GM18873 (cell line): ENCODE results near the gene PCYOX1L.

ENCODE experiments used
- ATAC-seq: cut with Tn5 transposase; IDR thresholded peaks from one replicate; pipeline ENCODE4 v1.9.1; 2021; ENCODE audit warnings: mild to moderate bottlenecking, moderate library complexity, moderate number of reproducible peaks; ENCODE audit not compliant: unreplicated experiment, low FRiP score

PCYOX1L gene

DNA sequence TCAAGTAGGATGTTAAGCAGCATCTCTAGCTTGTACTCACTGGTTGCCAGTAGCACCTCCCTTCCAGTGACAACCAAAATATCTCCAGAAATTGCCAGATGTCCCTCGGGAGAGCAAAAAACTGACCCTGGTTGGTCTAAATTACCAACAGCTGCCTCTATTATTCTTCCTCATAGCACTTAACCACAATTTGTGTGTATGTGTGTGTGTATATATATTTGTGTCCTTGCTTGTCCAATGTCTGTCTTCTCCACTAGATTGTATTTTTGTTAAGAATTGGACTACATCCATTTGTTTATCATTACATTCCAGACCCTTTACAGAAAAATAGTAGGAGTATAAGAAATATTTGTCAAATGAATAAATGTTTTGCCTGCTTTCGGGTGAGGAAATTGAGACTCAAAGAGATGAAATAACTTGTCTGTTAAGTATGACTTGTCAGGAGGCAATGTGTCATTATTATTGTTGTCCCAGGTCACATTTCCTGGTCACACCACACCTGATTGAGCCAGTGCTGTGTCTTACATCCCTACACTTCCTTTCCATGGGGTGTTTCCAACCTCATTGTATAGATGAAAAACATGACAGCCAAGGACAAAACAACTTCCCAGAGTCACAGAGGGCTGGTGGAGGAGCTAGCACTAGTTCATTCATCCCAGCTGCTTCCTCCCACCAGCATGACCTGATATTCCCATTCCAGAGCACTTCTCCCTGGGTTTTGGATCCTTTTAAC lies 24.0 kb upstream of the PCYOX1L start:
- ATAC-seq, result no peak

DNA sequence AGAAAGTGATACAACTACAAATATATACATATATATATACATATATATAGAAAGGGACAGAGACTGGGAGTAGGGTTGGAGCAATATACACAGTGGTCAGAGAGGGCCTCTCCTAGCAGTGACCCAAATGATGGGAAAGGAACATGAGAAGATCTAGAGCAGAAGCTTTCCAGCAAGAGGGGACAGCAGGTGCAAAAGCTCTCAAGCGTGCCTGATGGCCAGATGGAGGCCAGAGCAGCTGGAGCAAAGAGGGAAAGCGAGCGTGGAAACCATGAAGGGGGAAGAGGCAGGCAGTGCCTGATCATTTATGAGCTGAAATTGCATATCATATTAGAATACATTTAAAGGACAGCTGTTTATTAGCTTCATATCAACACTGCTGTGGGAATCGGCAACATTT lies 20.1 kb upstream of the PCYOX1L start:
- no peak for ATAC-seq

DNA sequence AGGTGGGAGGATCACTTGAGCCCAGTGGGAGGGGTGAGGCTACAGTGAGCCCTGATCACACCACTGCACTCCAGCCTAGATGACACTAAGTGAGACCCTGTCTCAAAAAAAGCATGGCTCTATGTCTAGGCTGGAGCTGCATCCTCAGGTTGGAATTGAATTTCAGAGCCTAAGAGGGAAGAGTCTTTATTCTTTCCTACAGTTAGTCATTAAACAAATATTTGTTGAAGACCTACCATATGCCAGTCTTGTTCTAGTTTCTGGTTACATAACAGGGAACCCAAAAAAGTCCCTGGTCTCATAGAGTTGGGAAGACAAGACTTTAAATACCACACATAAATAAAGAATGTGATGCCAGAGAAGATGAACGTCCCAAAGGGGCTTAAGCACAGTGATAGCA lies 19.5 kb upstream of the PCYOX1L start:
- ATAC-seq, result no peak

DNA sequence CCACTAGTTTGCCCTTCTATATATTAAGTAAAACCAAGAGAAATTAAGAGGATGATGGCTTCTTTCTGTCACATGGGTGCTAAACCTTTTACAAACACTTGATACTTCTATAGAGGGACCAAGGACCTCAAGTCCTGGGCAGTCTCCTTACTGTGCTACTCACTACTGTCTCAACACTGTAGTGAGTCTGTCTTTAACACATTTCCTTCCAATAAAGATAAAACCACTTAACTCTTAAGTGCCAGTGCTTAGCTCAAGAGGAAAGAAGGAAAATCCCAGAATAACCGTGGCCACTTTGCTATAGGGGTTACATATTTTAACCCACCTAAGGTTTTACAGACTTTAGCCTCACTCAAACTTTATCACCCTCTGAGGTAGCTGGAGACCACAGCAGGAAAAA lies 16.9 kb upstream of the PCYOX1L start:
- no peak for ATAC-seq

DNA sequence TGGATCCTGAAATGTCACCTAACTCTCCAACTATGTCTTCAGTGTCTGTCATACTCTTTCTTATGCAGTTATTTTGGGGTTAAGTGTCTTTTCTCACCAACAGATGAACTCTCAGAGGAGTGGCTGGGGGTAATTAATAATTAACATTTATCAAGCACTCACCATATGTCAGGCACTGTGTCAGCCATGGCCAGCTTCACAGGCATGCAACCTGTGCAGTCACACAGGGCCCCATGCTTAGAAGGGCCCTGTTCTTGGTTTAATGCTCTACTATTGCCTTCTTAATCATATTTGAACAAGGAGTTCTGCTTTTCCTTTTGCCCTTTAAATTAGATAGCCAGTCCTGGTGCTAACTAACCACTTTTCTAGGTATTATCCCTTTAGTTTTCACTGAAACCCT lies 16.0 kb upstream of the PCYOX1L start:
- no peak for ATAC-seq

DNA sequence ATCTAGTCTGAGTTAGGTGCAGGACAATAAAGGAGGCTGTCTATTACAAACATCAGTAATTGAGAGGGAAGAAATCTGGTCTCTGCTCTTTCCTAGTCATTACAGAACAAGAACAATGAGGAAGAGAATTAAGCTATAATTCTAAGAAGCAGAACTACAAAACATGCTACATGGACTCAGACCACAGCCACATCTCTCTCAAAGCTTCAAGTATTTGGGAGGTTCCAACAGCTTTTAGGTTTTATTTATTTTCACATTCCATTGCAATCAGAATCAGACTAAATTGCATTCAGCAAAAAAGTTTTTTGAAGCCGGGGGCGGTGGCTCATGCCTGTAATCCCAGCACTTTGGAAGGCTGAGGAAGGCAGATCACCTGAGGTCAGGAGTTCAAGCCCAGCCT lies 13.7 kb upstream of the PCYOX1L start:
- ATAC-seq, result no peak

DNA sequence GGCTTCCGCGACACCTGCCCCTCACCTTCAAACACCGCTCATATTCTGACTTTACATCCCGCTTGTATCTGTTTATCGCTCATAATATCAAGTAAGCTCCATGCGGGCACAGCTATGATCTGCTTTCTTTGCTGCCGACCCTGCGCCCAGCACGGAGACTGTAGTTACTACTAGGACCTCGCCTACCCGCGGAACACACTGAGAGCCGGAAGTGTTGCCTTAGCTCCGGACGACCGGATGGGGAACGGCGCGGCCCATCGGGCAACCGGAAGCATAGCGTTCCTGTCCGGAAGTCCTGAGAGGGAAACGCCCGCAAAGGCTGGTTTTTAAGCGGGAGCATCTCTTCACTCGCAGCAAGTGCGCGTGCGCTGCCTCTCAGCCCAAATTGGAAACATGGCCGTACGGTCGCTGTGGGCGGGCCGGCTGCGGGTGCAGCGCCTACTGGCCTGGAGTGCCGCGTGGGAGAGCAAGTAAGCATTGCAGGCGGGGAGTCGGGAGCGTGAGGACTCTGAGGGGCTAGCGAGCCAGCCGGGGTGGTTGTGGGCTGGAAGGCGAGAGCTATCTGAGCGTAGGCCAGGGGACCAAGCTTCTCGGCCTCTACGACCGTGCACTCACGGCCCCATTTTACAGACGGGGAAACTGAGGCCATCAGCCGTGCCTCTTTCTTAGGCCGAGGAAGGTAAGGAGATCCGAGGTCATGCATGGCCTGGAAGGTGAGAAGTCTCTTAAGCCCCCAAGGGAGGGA lies 12.5 kb upstream of the PCYOX1L start, which contains the start of gene GRPEL2:
GRPEL2 (plus strand) TSS at position 353 of the 745 bp plus-strand sequence; CDS start at position 394, 41 bp downstream.
- ATAC-seq, result peak; percentile 93

DNA sequence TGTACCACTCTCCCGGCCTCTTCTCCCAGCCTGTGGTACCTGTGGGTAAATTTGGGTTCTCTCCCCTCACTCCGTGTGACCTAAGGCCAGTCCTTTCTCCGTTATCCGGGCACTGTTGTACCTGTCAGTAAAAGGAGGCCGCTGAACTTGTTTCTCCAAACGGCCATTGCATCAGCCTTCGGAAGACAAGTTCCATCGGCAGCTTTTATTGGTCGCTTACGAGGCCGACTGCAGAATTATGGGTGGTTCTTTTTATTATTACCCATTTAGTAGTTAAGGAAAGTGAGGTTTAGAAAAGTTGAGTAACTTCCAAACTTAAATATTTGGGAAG lies 12.0 kb upstream of the PCYOX1L start:
- no peak for ATAC-seq

DNA sequence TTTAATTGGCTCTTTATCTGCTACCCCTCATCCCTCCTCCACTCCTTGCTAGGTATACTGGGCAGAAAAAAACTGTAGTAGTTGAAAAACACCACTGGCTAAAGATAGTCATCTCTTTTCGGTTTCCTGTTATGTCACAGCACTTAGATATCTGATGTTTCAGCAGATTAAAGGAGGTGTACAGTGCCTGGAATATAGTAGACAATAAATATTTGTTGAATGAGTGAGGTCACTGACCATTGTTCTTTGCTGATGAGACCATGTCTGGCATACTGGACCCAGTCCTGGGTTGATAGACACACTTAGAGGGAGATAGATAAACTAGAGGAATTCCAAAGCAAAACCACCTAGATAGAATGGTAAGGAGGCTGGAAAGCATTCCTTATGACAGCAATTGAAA lies 9.3 kb upstream of the PCYOX1L start:
- no peak for ATAC-seq

DNA sequence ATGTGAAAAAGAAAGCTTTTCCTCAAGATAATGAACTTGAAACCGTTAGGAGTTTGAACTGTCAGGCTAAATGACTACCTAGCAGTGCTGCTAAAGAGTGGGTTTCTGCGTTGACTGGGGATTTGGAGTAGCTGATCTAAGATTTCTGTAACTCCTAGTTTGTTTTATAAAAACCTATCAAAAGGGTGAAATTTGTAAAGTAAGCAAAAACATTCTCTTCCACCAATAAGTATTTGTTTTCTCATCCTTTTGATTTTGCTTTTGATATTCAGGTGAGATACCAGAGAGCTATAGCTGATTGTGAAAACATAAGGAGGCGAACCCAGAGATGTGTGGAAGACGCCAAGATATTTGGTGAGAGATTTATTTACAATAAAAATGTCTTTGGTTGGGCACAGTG lies 8.5 kb upstream of the PCYOX1L start:
- no peak for ATAC-seq

DNA sequence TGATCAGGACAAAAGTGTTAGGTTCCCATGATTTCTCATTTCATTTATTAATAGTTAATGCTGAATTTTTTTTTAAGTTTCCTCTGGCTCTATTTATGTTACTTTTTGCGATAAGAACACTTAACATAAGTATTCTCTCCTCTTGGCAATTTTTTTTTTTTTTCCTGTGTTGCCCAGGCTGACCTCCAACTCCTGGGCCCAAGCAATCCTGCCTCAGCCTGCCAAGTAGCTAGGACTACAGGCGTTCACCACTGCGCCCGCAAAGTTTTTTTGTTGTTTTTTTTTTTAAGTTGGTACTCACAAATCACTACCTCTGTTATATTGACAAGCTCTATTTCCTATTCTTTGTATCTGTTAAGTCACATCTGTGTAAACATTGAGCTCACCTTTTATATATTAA lies 5.7 kb upstream of the PCYOX1L start:
- no peak for ATAC-seq

DNA sequence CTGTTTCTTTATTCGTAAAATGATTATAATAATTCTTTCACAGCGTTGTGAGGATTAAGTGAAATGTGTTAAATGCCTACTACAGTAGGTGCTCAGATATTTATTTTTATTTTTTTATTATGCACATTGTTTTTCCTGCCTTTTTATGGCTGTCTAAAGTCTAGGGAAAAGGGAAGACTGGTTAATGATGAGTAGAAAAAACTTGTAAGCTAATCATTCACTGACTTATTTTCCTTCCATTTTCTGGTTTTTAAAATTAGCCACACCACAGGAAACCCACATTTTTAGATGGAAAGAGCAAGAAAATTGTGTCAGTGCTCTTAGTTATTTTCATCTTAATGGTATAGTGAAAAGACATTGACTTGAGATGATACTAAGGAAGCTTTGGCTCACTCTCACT lies 3.9 kb upstream of the PCYOX1L start:
- no peak for ATAC-seq

DNA sequence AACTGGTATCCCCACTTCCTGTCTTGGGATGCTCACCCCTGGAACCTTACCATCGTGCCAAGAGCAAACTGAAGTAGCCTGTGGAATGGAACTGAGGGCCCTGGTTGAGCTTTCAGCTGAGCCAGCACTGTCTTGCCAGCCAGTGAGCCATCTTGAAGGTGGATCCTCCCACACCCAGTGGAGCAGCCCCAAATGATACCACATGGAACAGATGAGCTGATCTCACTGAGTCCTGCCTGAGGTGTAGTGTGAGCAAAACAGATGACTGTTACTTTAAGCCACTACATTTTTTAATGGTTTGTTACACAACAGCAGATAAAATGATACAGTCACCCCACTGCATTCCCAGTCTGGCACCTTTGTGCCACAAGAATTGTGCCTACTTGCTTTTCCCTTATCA lies 2.2 kb upstream of the PCYOX1L start:
- no peak for ATAC-seq

DNA sequence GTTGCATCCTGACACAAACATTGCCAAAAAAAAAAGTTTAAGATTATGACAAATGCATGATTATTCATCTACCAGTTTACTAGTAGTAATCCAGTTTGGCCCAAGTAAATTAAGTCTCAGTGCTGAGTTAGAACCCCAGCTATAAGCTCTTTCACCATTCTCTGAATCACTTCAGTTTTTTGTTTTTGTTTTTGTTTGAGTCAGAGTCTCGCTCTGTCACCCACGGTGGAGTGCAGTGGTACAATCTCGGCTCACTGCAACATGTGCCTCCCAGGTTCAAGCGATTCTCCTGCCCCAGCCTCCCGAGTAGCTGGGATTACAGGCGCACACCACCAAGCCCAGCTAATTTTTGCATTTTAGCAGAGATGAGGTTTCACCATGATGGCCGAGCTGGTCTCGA lies 1.5 kb upstream of the PCYOX1L start:
- no peak for ATAC-seq

DNA sequence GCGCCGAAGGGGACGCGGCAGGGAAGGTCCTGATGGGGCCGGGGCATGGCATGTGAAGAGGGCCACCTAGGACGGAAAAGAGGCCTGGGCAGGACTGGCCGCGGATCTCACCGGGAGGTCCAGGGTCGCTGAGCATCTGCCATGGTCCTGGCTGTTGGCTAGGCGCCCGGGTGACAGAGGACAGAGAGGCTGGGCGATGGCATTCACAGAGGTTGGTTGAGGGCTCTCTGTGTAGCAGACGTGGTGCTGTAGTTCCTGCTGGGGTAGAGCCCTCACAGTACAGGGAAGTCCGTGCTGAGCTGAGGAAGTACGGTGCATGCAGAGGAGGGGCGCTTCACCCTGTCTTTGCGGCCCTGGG lies 427 bp downstream of the PCYOX1L start:
- ATAC-seq, result peak; percentile 2

DNA sequence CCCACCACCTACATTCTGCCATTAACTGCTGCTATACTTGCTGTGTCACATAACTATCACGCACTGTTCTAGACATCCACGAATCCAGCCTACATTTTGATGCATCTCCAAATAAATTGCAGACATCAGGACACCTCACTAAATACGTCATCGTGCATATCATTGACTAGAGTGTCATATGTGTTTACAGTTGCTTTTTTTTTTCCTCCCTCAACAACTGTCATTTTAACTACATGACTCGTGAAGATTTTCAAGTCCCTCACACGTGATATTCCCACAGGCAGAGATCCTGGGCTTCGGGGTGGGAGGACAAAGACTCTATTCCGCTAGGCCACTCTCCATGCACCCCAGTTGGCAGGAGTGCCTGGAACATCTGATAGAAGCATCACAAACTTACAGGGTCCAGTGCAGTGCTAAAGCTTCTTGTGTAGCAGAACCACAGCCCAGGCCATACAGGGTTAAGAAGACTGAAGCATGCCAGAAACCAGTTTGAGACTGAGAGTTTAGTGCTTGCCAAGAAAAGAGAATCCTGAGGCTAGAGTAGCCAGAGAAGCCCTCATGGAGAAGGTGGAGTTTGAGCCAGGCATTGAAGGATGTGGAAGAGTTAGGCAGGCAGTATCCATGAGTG lies 1.1 kb downstream of the PCYOX1L start:
- no peak for ATAC-seq

DNA sequence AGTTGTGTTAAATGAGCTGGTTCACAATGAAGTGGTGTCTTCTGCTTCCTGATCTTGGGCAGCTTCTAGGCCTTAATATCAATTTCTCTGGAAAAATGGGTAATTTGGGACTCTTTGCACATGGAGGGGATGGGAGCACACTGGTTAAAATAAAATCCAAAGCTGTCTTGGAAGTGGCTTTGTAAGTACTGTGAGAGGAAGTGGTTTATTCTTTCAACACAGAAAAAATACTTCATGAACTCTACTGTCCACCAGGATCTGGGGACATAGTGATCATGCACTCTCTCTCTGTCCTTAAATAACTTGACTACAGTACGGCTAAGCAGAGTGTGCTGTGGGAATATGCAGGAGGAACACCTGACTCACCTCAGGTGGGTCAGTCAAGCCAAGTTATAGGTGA lies 2.4 kb downstream of the PCYOX1L start:
- ATAC-seq, result no peak

DNA sequence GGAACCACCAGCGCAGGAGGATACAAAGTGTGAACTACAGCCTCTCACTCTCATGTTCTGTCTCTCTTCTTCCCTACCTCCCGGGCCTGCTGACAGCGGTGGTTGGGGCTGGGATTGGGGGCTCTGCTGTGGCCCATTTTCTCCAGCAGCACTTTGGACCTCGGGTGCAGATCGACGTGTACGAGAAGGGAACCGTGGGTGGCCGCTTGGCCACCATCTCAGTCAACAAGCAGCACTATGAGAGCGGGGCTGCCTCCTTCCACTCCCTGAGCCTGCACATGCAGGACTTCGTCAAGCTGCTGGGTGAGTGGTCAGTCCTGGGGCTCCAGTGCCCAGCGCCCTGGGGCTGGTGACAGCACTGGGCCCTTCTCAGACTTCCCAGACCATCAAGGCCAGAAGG lies 4.7 kb downstream of the PCYOX1L start:
- ATAC-seq, result no peak

DNA sequence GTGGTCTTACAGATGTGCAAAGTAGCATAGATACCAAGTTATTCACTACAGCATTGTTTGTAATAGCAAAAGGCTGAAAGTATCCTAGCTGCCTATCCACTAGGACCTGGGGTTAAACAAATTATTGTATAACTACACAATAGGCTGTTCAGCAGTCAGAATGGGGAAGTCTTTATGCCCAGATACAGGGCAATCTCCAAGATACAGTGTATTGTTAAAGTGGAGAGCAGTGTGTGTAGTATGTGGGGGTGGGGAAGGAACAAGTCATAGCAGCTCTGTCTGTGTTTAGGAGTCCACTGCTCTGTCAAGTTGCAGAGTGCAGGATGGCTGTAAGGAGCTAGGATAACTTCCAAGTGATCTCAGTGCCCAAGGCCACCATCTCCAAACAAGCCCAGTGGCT lies 5.5 kb downstream of the PCYOX1L start:
- ATAC-seq, result no peak

DNA sequence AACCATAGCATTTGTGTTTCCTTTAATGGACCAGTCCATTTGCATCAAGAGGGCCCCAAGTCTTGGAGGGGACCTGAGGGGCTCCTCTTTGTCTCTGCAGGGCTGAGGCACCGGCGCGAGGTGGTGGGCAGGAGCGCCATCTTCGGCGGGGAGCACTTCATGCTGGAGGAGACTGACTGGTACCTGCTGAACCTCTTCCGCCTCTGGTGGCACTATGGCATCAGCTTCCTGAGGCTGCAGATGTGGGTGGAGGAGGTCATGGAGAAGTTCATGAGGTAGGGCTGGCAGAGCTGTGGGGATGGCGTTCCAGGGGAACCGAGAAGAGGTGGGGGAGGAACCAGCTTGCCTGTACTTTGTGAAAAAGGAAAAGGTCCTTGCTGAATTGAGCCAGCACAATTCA lies 6.1 kb downstream of the PCYOX1L start:
- no peak for ATAC-seq

DNA sequence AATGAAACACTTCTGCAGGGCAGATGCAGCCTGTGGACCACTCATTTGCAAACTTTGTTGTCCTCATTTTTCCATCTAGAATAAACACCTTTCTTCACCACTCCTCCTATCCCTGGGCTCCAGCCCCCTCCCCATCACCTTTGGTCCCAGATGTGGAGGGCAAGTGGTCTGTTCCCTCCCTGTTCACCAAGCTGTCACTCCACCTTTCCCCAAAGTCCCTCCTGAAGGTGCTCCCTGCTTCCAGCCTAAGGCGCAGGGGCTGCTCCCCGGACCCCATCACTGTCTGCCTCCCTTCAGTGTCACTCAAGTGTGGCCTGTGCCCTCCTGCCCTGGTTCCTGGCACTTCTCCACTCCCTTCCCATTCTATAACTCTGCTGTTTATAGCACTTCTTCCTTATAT lies 6.9 kb downstream of the PCYOX1L start:
- ATAC-seq, result no peak

DNA sequence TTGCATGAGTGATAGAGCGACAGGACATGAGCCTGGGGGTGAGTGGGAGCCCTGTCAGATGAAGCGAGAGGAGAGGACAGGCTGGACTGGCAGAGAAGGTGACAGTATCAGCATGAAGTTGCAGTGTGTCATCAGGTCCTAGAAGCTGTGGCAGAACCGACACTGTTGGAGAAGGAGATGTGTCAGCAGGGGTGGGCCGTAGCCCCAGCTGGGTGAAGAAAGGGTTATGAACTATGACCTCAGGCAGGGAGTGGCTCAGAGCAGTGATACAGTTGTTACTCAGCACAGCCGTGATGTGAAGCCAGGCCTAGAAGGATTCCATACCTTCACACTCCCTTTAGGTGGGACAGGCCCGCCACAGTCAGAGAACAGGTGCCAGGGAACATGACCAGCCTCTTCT lies 7.6 kb downstream of the PCYOX1L start:
- no peak for ATAC-seq
